ENCODE results near the gene TINAGL1. TPM values are rescaled to one million over a fixed set of nuclear protein-coding genes. Genes with fewer than 3 reads are reported as not detected.
"Not testable (repeated sequence)": the region's sequence is repeated elsewhere in the genome, so short reads cannot be mapped to it uniquely, and the experiment has no call there.

Gene TINAGL1
- total RNA-seq, 1 experiment from 2014 or later, result 16.0 TPM

GRCh38 chr1:31583995-31584868, 7.9 kb downstream of the TINAGL1 start:
- no peak for DNase-seq (ENCODE audit: low read depth)

- DNase-seq (ENCODE audit: low read depth), result no peak
Measured at GRCh38 chr1:31584869-31585735, 8.8 kb downstream of the TINAGL1 start.

- no peak for DNase-seq (ENCODE audit: low read depth)
Measured at GRCh38 chr1:31585736-31586365, 9.5 kb downstream of the TINAGL1 start.

- no peak for DNase-seq (ENCODE audit: low read depth)
Measured at GRCh38 chr1:31586376-31587327, 10.3 kb downstream of the TINAGL1 start.

- DNase-seq (ENCODE audit: low read depth), result not testable (repeated sequence)
Measured at GRCh38 chr1:31587328-31587699, 11.0 kb downstream of the TINAGL1 start.

GRCh38 chr1:31587720-31588423, 11.6 kb downstream of the TINAGL1 start:
- peak; percentile 48 for DNase-seq (ENCODE audit: low read depth)

- DNase-seq (ENCODE audit: low read depth), result no peak
Measured at GRCh38 chr1:31588751-31589515, 12.6 kb downstream of the TINAGL1 start.

- peak; percentile 79 for DNase-seq (ENCODE audit: low read depth)
Measured at GRCh38 chr1:31591425-31592093, 15.2 kb downstream of the TINAGL1 start.

GRCh38 chr1:31592132-31592531, 15.8 kb downstream of the TINAGL1 start:
- no peak for DNase-seq (ENCODE audit: low read depth)

GRCh38 chr1:31593136-31593665, 16.9 kb downstream of the TINAGL1 start:
- no peak for DNase-seq (ENCODE audit: low read depth)

GRCh38 chr1:31593770-31594632, 17.7 kb downstream of the TINAGL1 start:
- DNase-seq (ENCODE audit: low read depth), result peak; percentile 64

- DNase-seq (ENCODE audit: low read depth), result no peak
Measured at GRCh38 chr1:31595836-31596736, 19.8 kb downstream of the TINAGL1 start.

- no peak for DNase-seq (ENCODE audit: low read depth)
Measured at GRCh38 chr1:31596737-31597097, 20.4 kb downstream of the TINAGL1 start.

- no peak for DNase-seq (ENCODE audit: low read depth)
Measured at GRCh38 chr1:31598980-31599379, 22.7 kb downstream of the TINAGL1 start.

GRCh38 chr1:31600641-31601040, 24.3 kb downstream of the TINAGL1 start:
- DNase-seq (ENCODE audit: low read depth), result no peak

- no peak for DNase-seq (ENCODE audit: low read depth)
Measured at GRCh38 chr1:31602081-31602480, 25.8 kb downstream of the TINAGL1 start.
